NCI-H1694 (cell line): ENCODE data around the gene CT45A10.
"Not testable (repeated sequence)": the region's sequence is repeated elsewhere in the genome, so short reads cannot be mapped to it uniquely, and the experiment has no call there.

Source experiments
- DNase-seq: peaks from one replicate; lab custom pipeline; 2025; lab: John Stamatoyannopoulos, UW

The CT45A10 gene

GRCh38 chrX:135893294-135893817 is at the start of gene CT45A10, which contains the start of gene SAGE1:
Gene CT45A10 (minus strand): TSS chrX:135893444. CDS start chrX:135885344, 8,100 bp downstream.
Gene SAGE1 (plus strand): TSS chrX:135893716. CDS start chrX:135896243, 2,527 bp downstream.
- DNase-seq: no peak

DNA sequence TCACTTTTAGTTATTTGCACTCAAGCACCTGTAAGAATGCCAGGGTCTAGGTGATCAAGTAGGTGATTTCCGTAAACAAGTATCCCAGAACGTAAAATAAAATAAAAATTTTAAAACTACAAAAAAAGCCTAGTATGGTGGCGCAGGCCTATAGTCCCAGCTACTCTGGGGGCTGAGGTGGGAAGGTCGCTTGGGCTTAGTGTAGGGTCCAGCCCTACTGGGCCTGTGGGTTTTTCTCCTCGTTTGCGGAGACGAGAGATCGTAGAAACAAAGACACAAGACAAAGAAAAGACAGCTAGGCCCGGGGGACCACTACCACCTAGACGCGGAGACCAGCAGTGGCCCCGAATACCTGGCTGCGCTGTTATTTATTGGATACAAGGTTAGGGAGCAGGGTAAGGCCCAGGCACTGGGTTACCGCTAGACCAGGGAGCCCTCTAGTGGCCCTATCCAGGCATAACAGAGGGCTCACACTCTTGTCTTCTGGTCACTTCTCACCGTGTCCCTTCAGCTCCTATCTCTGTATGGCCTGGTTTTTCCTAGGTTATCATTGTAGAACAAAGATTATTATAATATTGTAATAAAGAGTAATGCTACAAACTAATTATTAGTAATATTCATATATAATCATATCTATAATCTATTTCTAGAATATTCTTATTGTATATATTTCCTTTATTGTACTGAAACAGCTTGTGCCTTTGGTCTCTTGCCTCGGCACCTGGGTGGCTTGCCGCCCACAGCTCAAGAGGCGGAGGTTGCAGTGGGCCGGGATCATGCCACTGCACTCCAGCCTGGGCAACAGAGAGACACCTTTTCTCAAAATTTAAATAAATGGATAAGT is 38.6 kb upstream of the CT45A10 start:
- DNase-seq: peak; percentile 50

GRCh38 chrX:135927897-135928296 is 34.7 kb upstream of the CT45A10 start:
- no peak for DNase-seq

- DNase-seq: no peak
Measured at GRCh38 chrX:135923353-135923752, 30.1 kb upstream of the CT45A10 start.

DNA sequence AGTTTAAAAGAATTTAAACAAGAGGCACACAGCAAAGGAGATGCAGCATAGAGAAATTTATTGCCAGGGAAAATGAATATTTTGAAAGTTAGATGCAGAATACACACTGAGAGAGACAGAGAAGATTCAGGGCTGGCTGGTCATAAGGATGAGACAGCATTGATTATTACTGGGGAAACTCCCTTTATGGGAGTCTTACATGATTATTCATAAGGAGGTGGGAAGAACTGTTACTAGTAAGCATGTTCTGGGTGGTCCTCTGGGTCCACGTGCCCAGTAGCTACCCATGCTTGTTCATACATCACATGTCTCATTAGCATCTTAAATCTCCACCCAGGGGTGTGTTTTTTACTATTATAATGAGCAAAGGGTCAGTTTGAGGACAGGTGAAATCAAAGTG is 27.3 kb upstream of the CT45A10 start:
- not testable (repeated sequence) for DNase-seq

- no peak for DNase-seq
Measured at GRCh38 chrX:135914404-135914803, 21.2 kb upstream of the CT45A10 start.

GRCh38 chrX:135910251-135910650 is 17.0 kb upstream of the CT45A10 start:
- DNase-seq: no peak

DNA sequence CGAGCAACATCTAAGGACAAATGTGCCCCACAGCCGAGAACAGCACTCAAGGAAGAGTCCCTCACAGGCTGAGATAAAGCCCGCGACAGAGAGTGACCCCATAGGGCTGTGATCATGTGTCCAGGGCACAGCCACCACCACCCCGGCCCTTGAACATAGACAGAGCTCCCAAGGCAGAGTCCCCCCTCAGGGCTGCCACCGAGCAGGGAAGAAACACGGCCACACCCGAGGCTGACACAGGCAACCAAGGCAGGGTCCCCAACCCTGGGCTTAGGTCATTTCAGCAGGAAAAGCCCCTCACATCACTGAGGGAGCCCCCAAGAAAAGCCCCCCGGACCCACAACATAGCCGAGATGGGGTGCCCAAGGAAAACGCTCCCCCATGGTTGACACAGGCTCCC is 463 bp downstream of the CT45A10 start:
- DNase-seq: no peak

- no peak for DNase-seq
Measured at GRCh38 chrX:135890087-135890585, 3.1 kb downstream of the CT45A10 start.

- peak; percentile 11 for DNase-seq
Measured at GRCh38 chrX:135888976-135889375, 4.3 kb downstream of the CT45A10 start.

GRCh38 chrX:135888230-135888629 is 5.0 kb downstream of the CT45A10 start:
- DNase-seq: not testable (repeated sequence)

GRCh38 chrX:135882741-135883140 is 10.5 kb downstream of the CT45A10 start:
- not testable (repeated sequence) for DNase-seq

DNA sequence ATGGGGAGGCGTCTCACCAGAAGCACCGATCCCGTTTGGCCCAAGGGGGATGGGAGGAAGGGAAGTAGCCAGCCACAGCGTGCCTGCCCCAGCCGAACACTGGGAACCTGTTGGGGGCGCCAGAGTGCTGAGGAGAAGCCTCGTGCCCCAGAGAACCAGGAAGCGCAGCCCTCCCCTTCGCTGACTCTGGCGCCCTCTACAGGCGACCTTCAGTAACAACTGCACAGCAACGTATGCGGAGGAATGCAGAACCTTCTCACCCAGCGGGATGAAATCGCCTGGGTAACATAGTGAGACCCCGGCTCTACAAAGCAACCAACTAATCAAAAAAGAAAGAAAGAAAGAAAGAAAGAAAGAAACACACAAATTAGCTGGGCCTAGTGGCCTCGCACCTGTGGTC is 21.5 kb downstream of the CT45A10 start, which contains the start of gene CT45A9:
Gene CT45A9, minus strand, starts transcription at position 101 of the 400 bp plus-strand sequence. CDS start 3,751 bp downstream, outside the sequence.
- not testable (repeated sequence) for DNase-seq

DNA sequence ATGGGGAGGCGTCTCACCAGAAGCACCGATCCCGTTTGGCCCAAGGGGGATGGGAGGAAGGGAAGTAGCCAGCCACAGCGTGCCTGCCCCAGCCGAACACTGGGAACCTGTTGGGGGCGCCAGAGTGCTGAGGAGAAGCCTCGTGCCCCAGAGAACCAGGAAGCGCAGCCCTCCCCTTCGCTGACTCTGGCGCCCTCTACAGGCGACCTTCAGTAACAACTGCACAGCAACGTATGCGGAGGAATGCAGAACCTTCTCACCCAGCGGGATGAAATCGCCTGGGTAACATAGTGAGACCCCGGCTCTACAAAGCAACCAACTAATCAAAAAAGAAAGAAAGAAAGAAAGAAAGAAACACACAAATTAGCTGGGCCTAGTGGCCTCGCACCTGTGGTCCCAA is 38.8 kb downstream of the CT45A10 start, which contains the start of gene CT45A8:
Gene CT45A8, minus strand, starts transcription at position 101 of the 400 bp plus-strand sequence. CDS start 3,755 bp downstream, outside the sequence.
- not testable (repeated sequence) for DNase-seq

DNA sequence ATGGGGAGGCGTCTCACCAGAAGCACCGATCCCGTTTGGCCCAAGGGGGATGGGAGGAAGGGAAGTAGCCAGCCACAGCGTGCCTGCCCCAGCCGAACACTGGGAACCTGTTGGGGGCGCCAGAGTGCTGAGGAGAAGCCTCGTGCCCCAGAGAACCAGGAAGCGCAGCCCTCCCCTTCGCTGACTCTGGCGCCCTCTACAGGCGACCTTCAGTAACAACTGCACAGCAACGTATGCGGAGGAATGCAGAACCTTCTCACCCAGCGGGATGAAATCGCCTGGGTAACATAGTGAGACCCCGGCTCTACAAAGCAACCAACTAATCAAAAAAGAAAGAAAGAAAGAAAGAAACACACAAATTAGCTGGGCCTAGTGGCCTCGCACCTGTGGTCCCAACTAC is 56.1 kb downstream of the CT45A10 start, which contains the start of gene CT45A7:
Gene CT45A7, minus strand, starts transcription at position 101 of the 400 bp plus-strand sequence. CDS start 3,747 bp downstream, outside the sequence.
- DNase-seq: not testable (repeated sequence)
